A673 (cell line): Measurements from ENCODE around the gene ABHD17B.

Experiments
- EZH2 ChIP-seq: fragments of 200-600 bp; sonication (generic); IDR thresholded peaks from 2 replicates; pipeline ENCODE4 v1.6.1; 2017; ENCODE audit warnings: borderline replicate concordance, low read depth, mild to moderate bottlenecking, mixed read lengths, antibody characterized with exemption, low read length; ENCODE audit not compliant: poor library complexity, severe bottlenecking
- TF ChIP-seq, protein P1 (sequence below): fragments of 300-800, 200-600 bp; sonication (generic); conservative IDR thresholded peaks from 2 replicates; pipeline ENCODE4 v1.5.1; 2017; ENCODE audit warnings: low read depth, mild to moderate bottlenecking, antibody characterized with exemption, low read length, moderate library complexity, mixed read lengths

DNA sequence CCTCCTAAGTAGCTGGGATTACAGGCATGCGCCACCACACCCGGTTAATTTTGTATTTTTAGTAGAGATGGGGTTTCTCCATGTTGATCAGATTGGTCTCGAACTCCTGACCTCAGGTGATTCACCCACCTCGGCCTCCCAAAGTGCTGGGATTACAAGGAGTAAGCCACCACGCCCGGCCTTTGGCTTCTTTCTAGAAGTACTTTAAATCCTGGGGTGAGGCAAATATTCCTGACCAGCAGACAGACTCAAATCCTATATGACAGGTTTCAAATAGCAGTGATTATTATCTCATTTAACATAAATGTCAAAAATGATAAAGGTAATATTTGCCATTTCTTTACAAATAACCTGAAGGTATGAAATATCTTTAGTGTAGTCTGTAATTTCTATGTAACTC is 35.6 kb downstream of the ABHD17B start:
- no peak for TF ChIP-seq EZH2
- TF ChIP-seq, protein P1, sequence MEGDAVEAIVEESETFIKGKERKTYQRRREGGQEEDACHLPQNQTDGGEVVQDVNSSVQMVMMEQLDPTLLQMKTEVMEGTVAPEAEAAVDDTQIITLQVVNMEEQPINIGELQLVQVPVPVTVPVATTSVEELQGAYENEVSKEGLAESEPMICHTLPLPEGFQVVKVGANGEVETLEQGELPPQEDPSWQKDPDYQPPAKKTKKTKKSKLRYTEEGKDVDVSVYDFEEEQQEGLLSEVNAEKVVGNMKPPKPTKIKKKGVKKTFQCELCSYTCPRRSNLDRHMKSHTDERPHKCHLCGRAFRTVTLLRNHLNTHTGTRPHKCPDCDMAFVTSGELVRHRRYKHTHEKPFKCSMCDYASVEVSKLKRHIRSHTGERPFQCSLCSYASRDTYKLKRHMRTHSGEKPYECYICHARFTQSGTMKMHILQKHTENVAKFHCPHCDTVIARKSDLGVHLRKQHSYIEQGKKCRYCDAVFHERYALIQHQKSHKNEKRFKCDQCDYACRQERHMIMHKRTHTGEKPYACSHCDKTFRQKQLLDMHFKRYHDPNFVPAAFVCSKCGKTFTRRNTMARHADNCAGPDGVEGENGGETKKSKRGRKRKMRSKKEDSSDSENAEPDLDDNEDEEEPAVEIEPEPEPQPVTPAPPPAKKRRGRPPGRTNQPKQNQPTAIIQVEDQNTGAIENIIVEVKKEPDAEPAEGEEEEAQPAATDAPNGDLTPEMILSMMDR: no peak
